ENCODE data around the gene PRPS1L1. TPM values are rescaled to one million over a fixed set of nuclear protein-coding genes. Genes with fewer than 3 reads are reported as not detected.

PRPS1L1 gene
- total and polyA plus RNA-seq, 2 experiments from 2014 or later: not detected

- Mint-ChIP-seq H3K36me3 (ENCODE audit: low read depth) (no peaks in the 10 kb centered on the region), H3K4me1 (no peaks in the 10 kb centered on the region), H3K9me3 (no peaks in the 10 kb centered on the region), H3K27ac (no peak overlapping the region), H3K4me3 (no peak overlapping the region), H3K27me3 (ENCODE audit: insufficient read depth, low read depth, poor library complexity) (peaks cover 4% of the 10 kb centered on the region)
- H2AFZ ChIP-seq: no peak overlapping the region
- H3K9me2 ChIP-seq (ENCODE audit: insufficient read depth): no peaks in the 10 kb centered on the region; the same call in 1 of the 2 replicates
- no peaks in the 10 kb centered on the region for H3K79me2 ChIP-seq (replicated peaks; ENCODE audit: insufficient read depth)
- H3K4me3 ChIP-seq: no peak overlapping the region
- DNase-seq (ENCODE audit: low spot score): no peak
- no peak for ATAC-seq
- H3F3A ChIP-seq (replicated peaks; ENCODE audit: low read depth): no peaks in the 10 kb centered on the region
- no peaks in the 10 kb centered on the region for H3K36me3 ChIP-seq (ENCODE audit: insufficient read depth)
- H4K20me1 ChIP-seq (replicated peaks; ENCODE audit: insufficient read depth): no peaks in the 10 kb centered on the region
- H3K27ac ChIP-seq (ENCODE audit: low read depth): no peak overlapping the region
- H3K4me1 ChIP-seq (ENCODE audit: insufficient read depth): no peaks in the 10 kb centered on the region
- no peak for TF ChIP-seq NANOG (IDR thresholded peaks at IDR 0.05; ENCODE audit: borderline replicate concordance)
- H3K4me2 ChIP-seq: no peak overlapping the region
- H3K27me3 ChIP-seq (ENCODE audit: insufficient read depth): no peaks in the 10 kb centered on the region
These were observed 50.7 kb downstream of the PRPS1L1 start for GRCh38 chr7:17976952-17977351.

Other genes with a start within 250 kb of the PRPS1L1 start
- gene SNX13, start 87.4 kb downstream of the PRPS1L1 start, total RNA-seq (2014; rRNA removed; shearing (Covaris generic)): 26.4 and 42.7 TPM in 2 replicates
- 6.9 and 7.5 TPM in 2 replicates for gene SNX13, start 87.4 kb downstream of the PRPS1L1 start, polyA plus RNA-seq (2016; fragmentation: Nextera tagmentation; extraction: Ambion mirVana)